Subcutaneous abdominal adipose tissue (tissue), 5 donors: ENCODE measurements around the gene G6PD.
"Not testable (repeated sequence)": the region's sequence is repeated elsewhere in the genome, so short reads cannot be mapped to it uniquely, and the experiment has no call there.

Experiments
- H3K27ac ChIP-seq: one replicate; pipeline ENCODE4 v1.7.0; 2013; ENCODE audit warnings: low read depth, mild to moderate bottlenecking, inconsistent platforms, low read length, moderate library complexity
- H3K27me3 ChIP-seq, 5 donors: one replicate each; pipeline ENCODE4 v1.7.0; 2013; ENCODE audit warnings: low read length in 5 of 5, inconsistent platforms in 1 of 5; ENCODE audit not compliant: control insufficient read depth in 5 of 5, insufficient read depth in 4 of 5
- H3K36me3 ChIP-seq, 5 donors: one replicate each; pipeline ENCODE4 v1.7.0; 2013; ENCODE audit warnings: low read length in 5 of 5; ENCODE audit not compliant: control insufficient read depth in 5 of 5, insufficient read depth in 5 of 5
- H3K4me1 ChIP-seq, 5 donors: one replicate each; pipeline ENCODE4 v1.7.0; 2013; ENCODE audit warnings: low read length in 5 of 5, mild to moderate bottlenecking in 3 of 5, moderate library complexity in 1 of 5; ENCODE audit not compliant: control insufficient read depth in 5 of 5, insufficient read depth in 5 of 5
- H3K4me3 ChIP-seq, 5 donors: one replicate each; pipeline ENCODE4 v1.7.0; 2013; ENCODE audit warnings: low read length in 5 of 5, low read depth in 1 of 5
- H3K9ac ChIP-seq, 5 donors: one replicate each; pipeline ENCODE4 v1.7.0; 2013; ENCODE audit warnings: low read length in 5 of 5, mild to moderate bottlenecking in 4 of 5, moderate library complexity in 3 of 5
- H3K9me3 ChIP-seq, 5 donors: one replicate each; pipeline ENCODE4 v1.7.0; 2013; ENCODE audit warnings: low read length in 5 of 5; ENCODE audit not compliant: control insufficient read depth in 5 of 5
- donor health status: healthy.
- donor health status: healthy.
- donor health status: healthy.
- donor health status: healthy.
- donor health status: healthy.

Gene G6PD

GRCh38 chrX:154545673-154546274 lies 872 bp downstream of the G6PD start:
- H3K36me3 ChIP-seq = peaks cover 0 to under 1% (median 0%) of the 10 kb centered on the region in 5 donors
- H3K27ac ChIP-seq = peak overlapping the region; percentile 41
- peak overlapping the region; percentile 64 to 76 (median 71) for H3K4me3 ChIP-seq
- H3K9me3 ChIP-seq = no peaks in the 10 kb centered on the region
- H3K4me1 ChIP-seq = peaks cover 2 to 52% (median 46%) of the 10 kb centered on the region in 5 donors
- H3K27me3 ChIP-seq = peaks cover 0 to 16% (median 4%) of the 10 kb centered on the region in 5 donors
- H3K9ac ChIP-seq = peak overlapping the region in 3 of 5 donors; percentile 35 to 75 (median 66)

GRCh38 chrX:154542723-154543424 lies 3.8 kb downstream of the G6PD start:
- Histone ChIP-seq H3K4me1 (peaks cover 0 to 44% (median 34%) of the 10 kb centered on the region in 5 donors), H3K9ac (peak overlapping the region in 4 of 5 donors; percentile 4 to 63 (median 32)), H3K9me3 (no peaks in the 10 kb centered on the region), H3K36me3 (peaks cover 0 to 4% (median 0%) of the 10 kb centered on the region in 5 donors), H3K27me3 (peaks cover 0 to 20% (median 7%) of the 10 kb centered on the region in 5 donors), H3K27ac (peak overlapping the region; percentile 86), H3K4me3 (peak overlapping the region in 2 of 5 donors; percentile 13 to 40)

- no peaks in the 10 kb centered on the region for H3K9me3 ChIP-seq
- H3K4me1 ChIP-seq = peaks cover 0 to 44% (median 34%) of the 10 kb centered on the region in 5 donors
- H3K27ac ChIP-seq = peak overlapping the region; percentile 86
- H3K9ac ChIP-seq = peak overlapping the region in 4 of 5 donors; percentile 4 to 63 (median 32)
- peak overlapping the region in 2 of 5 donors; percentile 12 to 40 for H3K4me3 ChIP-seq
- peaks cover 0 to 20% (median 7%) of the 10 kb centered on the region in 5 donors for H3K27me3 ChIP-seq
- H3K36me3 ChIP-seq = peaks cover 0 to 4% (median 0%) of the 10 kb centered on the region in 5 donors
Measured at GRCh38 chrX:154541896-154542722, 4.5 kb downstream of the G6PD start.

DNA sequence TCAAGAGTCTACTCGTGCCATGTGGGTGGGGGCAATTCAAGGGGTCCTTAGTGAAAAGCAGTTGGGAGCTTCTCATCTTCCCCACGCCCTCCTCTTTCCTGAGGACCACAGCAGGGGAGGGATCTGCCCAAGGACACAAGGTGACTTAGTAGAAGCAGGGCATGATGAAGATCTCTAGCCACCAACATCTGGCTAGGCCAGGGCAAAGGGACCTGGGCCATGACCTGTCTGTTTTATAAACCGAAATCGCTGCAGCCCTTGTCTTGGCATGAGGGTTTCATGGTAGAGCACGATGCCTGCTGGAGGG lies 5.1 kb downstream of the G6PD start:
- H3K4me3 ChIP-seq = no peak overlapping the region
- H3K36me3 ChIP-seq = peaks cover 0 to 4% (median 0%) of the 10 kb centered on the region in 5 donors
- H3K9ac ChIP-seq = peak overlapping the region in 3 of 5 donors; percentile 1 to 41 (median 11)
- H3K27ac ChIP-seq = peak overlapping the region; percentile 86
- H3K4me1 ChIP-seq = peaks cover 0 to 44% (median 34%) of the 10 kb centered on the region in 5 donors
- peaks cover 0 to 20% (median 7%) of the 10 kb centered on the region in 5 donors for H3K27me3 ChIP-seq
- H3K9me3 ChIP-seq = no peaks in the 10 kb centered on the region

DNA sequence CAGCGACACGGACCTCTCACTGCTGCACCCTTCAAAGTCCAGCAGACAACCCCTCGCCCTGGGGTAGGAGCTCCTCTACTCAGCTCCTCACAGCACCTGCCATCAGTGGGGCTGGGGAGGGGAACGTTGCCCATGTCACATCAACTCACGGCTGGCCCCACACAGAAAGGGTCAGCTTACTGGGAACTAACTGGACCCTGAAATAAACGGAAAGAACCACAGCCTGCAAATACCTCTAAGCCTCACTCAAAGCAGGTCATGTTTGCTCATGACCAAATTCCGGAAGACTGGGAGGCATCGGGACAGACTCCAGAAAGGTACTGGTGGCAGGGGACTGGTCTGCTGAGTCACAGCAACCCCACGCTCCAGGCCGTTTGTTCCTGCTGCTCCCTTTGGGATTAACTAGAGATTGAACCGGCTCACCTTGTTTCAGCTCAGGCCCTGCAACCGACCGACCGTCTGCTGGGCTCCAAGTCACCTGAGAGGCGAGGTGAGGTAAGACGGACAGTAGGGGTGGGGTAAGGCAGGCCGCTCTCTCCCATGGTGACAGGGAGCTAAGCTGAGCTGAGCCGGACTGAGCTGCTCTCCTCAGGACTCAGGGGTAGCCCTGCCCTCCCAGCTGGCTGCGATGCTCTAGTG lies 5.6 kb downstream of the G6PD start:
- H3K36me3 ChIP-seq = peaks cover 0 to 4% (median 0%) of the 10 kb centered on the region in 5 donors
- peak overlapping the region in 2 of 5 donors; percentile 1 to 41 for H3K9ac ChIP-seq
- H3K9me3 ChIP-seq = no peaks in the 10 kb centered on the region
- peaks cover 0 to 39% (median 30%) of the 10 kb centered on the region in 5 donors for H3K4me1 ChIP-seq
- no peak overlapping the region for H3K4me3 ChIP-seq
- H3K27me3 ChIP-seq = peaks cover 0 to 22% (median 6%) of the 10 kb centered on the region in 5 donors
- H3K27ac ChIP-seq = peak overlapping the region; percentile 86

GRCh38 chrX:154540365-154540764 lies 6.3 kb downstream of the G6PD start:
- not testable (repeated sequence) for H3K27ac ChIP-seq, H3K4me3 ChIP-seq
- peaks cover 0 to 34% (median 26%) of the 10 kb centered on the region in 5 donors for H3K4me1 ChIP-seq

GRCh38 chrX:154539077-154539476 lies 7.6 kb downstream of the G6PD start:
- H3K27ac ChIP-seq = no peak overlapping the region
- H3K36me3 ChIP-seq = peaks cover 0 to 15% (median 1%) of the 10 kb centered on the region in 5 donors
- H3K4me3 ChIP-seq = no peak overlapping the region
- H3K27me3 ChIP-seq = peaks cover 0 to 20% (median 9%) of the 10 kb centered on the region in 5 donors
- H3K9me3 ChIP-seq = no peaks in the 10 kb centered on the region
- H3K9ac ChIP-seq = no peak overlapping the region
- H3K4me1 ChIP-seq = peaks cover 0 to 37% (median 30%) of the 10 kb centered on the region in 5 donors

More at GRCh38 chrX:154540365-154540764, 6.3 kb downstream of the G6PD start:
- not testable (repeated sequence) for H3K9me3 ChIP-seq, H3K36me3 ChIP-seq, H3K9ac ChIP-seq
- peaks cover 0 to 23% (median 9%) of the 10 kb centered on the region in 5 donors for H3K27me3 ChIP-seq

DNA sequence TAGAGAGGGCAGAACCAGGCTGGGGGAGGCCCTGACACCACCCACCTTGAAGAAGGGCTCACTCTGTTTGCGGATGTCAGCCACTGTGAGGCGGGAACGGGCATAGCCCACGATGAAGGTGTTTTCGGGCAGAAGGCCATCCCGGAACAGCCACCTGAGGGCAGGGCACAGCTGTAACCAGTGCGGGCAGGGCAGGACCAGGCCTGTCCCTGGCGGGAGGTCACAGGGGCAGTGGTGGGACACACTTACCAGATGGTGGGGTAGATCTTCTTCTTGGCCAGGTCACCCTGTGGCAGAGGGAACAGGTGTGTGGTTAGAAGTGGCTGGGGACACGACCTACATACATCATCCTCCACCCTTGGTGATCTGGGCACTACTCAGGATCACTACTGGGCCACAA lies 10.8 kb downstream of the G6PD start:
- no peaks in the 10 kb centered on the region for H3K9me3 ChIP-seq
- H3K36me3 ChIP-seq = peaks cover 0 to 41% (median 22%) of the 10 kb centered on the region in 5 donors
- H3K27ac ChIP-seq = no peak overlapping the region
- H3K27me3 ChIP-seq = peaks cover 0 to 11% (median 4%) of the 10 kb centered on the region in 5 donors
- H3K4me3 ChIP-seq = no peak overlapping the region
- peaks cover 0 to 9% (median 5%) of the 10 kb centered on the region in 5 donors for H3K4me1 ChIP-seq
- no peak overlapping the region for H3K9ac ChIP-seq

DNA sequence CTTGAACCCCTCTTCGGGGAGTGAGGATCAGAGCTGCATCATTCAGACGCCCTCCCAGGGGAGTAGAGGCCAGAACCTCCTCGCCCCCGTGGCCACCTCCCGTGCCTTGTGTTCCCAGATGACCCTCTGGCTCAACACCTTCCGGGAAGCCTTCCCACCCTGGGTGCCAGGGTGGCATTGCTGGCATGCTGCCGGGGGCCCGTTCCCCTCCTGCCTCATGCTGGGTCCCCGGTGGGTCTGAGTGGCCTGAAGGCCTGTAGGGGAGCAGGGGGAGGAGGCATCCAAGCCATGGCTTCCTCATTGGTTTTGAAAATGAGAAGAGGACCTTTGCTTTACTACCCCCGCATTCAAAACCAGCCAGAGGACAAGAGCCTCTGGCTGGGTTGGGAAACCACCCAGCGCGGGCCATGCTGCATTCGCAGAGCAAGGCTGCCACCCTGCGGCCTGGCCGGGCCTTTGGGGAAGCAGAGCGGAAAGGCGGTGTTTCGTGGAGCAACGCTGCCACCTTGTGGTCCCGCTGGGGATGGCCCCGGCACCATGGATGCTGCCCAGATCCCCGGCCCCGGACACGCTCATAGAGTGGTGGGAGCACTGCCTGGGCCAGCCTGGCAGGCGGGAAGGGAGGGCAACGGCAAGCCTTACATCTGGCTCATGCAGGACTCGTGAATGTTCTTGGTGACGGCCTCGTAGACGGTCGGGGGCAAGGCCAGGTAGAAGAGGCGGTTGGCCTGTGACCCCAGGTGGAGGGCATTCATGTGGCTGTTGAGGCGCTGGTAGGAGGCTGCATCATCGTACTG lies 11.9 kb downstream of the G6PD start:
- Histone ChIP-seq H3K9ac (peak overlapping the region in 1 of 5 donors; percentile 6), H3K36me3 (peaks cover 0 to 39% (median 22%) of the 10 kb centered on the region in 5 donors), H3K4me1 (peaks cover 0 to 9% (median 5%) of the 10 kb centered on the region in 5 donors), H3K27me3 (peaks cover 0 to 10% (median 6%) of the 10 kb centered on the region in 5 donors), H3K27ac (peak overlapping the region; percentile 62), H3K4me3 (no peak overlapping the region), H3K9me3 (no peaks in the 10 kb centered on the region)
